ENCODE measurements around the gene H2BK1.

H2BK1 gene

GRCh38 chr7:151210087-151210854 lies at the start of gene H2BK1:
Gene H2BK1, minus strand, starts transcription at chr7:151210488. Its CDS starts 170 bp downstream, at chr7:151210318.
- no peak for DNase-seq (ENCODE audit: low read depth)

DNA sequence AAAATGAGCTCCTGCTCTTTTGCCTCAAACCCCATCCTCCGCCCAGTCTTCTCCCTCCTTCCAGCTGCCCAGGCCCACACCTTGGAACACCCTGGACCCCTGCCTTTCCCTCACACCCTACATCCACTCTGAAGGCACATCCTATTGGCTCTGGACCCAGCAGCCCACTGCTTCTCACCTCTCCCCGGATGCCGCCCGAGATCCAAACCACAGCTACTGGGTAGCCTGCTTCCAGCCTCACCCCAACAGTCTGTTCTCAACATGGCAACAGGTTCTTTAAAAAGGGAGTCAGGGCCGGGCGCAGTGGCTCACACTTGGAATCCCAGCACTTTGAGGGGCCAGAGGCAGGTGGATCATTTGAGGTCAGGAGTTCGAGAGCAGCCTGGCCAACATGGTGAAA lies 47.7 kb upstream of the H2BK1 start:
- DNase-seq (ENCODE audit: low read depth): no peak

DNA sequence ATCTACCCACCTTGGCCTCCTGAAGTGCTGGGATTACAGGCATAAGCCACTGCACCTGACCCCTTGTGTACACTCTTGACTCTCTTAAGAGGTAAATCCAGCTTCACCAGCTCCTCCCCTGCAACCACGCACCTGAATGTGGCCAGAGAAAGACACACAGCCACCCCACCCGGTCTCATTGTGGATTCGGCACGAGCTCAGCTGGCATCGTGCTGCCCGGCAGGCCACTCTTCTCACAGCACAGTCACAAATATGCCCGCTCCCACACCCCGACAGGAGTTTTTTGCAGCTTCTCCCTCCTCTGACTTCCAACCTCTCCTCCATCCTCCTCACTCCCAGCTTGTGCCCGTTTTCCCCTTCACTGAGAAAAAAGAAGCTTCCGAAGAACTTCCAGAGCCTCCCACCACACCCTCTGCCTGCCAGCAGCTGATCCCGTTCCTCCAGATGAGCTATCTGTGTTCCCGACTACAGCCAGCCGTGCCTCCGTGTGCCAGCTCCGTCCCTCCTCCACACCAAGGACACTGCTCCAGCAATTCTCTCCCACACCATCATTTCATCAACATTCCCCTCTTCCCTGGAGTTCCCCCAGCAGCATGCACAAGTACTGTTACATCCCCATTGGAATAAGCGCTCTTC lies 46.2 kb upstream of the H2BK1 start:
- no peak for DNase-seq (ENCODE audit: low read depth)

DNA sequence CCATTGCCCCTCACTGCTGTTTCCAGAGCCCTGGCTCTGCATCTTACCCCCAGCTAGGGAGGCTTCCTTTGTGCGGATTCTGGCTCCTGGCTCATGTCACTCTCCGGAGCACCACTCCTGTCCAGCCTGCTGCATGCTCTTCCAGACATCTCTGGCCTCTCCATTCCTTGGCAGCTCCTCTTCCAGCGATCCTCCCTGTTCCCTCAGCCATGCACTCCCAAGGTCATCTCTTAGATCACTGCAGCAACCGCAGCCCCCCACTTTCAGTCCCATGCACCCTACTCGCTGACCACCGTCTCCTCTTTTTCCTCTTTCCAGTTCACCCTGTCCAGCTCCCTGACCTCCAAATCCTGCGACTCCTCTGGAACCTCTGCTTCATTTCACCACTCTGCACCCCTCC lies 45.1 kb upstream of the H2BK1 start:
- no peak for DNase-seq (ENCODE audit: low read depth)

- DNase-seq (ENCODE audit: low read depth): no peak
Measured at GRCh38 chr7:151254851-151255250, 44.6 kb upstream of the H2BK1 start.

DNA sequence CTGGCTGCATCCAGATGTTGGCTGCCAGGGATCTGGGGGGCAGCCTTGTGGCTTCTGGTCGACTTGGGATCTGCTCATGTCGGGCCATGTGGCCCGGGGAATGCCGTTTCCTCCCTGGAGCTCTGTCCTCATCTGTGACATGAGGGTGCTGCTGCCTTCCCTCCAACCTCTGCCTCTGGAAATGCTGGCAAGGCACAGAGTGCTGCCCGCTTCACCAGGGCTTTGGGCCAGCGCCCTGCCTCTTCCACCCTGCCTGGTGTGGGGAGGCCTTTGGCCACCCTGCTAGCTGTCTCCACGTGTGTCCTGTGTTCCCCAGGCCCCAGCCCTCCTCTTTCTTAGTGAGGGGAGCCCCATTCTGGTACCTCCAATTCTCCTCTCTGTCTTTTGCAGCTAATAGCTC lies 44.0 kb upstream of the H2BK1 start:
- no peak for DNase-seq (ENCODE audit: low read depth)

DNA sequence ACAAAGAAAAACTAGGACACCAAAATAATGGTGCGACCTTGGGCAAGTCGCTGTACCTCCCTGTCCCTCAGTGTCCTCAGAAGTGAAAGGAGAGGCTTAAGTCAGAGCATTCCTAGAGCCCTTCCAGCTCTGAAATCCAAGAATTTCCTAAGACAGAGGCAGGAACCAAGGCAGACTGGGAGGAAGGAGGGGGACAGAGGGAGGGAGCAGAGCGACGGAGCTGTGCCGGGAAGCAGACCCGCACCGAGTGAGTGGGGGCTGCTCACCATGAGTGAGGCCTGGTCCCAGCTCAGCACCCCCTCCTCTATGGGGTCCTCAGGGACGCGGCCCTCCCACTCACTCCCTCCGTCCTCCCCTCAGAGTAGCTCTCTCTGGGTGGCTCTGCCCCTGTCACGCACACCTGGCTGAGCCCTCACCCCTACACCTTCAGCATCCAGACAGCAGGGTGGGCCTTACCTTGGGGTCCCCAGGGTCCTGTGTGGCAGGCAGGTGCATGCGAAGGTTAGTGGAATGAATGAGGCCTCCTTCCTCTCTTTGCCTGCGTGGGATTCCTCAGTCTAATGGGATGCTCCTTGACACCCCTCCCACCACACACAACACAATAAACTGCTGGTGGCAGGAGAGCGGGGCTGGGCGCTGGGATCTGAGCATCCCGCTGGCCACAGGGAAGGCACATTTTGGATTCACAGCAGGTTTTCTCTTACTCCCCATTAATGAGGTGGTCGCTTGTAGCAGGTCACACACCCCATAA lies 42.8 kb upstream of the H2BK1 start:
- no peak for DNase-seq (ENCODE audit: low read depth)

DNA sequence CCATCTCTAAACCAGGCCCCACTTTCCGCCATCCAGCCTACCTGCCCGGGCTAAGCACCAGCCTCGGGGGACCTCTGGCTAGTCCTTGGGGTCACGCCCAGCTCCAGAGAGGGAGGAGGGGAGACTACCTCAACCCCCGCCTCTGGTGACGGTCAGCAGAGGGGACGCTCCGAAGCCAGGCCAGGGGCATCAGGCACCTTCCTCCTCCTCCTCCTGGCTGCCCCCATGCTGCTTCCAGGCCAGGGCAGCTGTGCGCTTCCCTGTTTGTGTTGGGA lies 42.2 kb upstream of the H2BK1 start:
- DNase-seq (ENCODE audit: low read depth): no peak

DNA sequence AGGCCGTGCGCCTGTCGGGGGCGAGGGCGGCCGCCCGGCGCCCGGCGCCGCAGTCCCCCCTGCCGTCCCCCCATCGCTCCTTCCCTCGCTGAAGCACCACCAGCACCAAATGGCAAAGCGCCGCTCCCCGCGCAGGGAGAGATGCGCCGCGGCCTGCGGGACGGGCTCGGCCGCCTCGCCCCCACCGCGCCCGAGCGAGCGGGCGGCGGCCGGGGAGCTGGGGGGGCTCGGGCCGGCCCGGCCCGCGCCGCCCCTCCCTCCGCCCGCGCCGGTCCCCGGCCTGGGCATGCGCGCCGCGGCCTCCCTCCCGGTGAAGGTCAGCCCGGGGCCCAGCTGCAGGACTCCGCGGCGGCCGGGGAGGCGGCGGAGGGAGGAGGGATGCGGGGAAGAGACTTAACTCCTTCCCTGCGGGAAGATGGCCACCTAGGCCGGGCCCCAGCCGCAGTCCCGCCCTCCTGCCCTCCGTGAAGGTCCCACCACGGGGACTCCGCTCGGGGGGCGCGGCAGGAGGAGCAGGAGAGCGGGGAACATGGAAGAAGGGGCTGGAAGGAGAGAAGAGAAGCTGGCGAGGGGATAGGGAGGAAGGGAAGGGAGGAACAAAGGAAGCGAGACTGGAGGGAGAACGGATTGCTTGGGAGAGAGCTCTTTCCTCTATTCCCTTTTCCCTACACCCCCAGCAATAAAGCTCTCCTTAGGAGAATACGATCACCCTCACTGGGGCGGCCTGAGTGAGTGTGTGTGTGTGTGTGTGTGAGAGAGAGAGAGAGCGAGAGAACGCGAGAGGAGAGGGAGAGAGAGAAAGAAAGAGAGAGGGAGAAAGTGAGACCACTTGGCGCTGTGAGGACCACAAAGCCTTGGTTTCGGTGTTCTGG lies 41.6 kb upstream of the H2BK1 start:
- DNase-seq (ENCODE audit: low read depth): no peak

- DNase-seq (ENCODE audit: low read depth): no peak
Measured at GRCh38 chr7:151251328-151251688, 41.0 kb upstream of the H2BK1 start.

GRCh38 chr7:151250181-151251132 lies 40.2 kb upstream of the H2BK1 start:
- DNase-seq (ENCODE audit: low read depth): no peak

- no peak for DNase-seq (ENCODE audit: low read depth)
Measured at GRCh38 chr7:151249732-151250072, 39.4 kb upstream of the H2BK1 start.

DNA sequence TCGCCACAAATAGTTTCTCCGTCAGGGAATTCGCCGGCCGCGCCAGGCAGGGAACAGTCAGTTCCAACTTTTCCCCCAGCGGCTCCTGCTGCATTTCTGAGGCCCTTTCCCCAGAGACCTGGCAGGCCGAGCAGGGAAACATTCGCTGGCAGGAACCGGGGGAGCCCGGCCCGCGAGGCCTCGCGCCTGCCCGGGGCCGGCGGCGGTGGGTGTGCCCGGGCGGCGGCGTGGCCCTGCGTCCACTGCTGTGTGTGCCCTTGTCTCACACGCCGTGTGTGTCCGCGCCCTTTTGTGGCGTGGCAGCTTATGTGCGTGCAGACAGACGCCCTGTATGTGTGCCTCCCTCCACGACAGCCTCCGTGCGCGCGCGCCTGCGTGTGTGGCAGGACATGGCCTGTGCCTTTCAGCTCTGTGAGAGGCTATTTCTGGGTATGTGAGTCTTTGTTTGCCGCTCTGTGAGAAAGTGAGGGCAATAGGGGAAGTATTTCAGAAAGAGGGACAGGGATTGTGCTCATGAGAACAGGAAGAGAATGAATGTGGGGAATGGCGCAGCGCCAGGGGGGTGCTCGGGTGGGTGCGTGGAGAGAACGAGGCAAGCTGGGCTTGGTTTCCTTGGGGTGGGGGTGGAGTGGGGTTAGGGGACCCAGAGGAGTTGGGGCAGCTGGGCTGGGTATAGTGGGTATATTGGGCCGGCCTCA lies 38.9 kb upstream of the H2BK1 start:
- no peak for DNase-seq (ENCODE audit: low read depth)

DNA sequence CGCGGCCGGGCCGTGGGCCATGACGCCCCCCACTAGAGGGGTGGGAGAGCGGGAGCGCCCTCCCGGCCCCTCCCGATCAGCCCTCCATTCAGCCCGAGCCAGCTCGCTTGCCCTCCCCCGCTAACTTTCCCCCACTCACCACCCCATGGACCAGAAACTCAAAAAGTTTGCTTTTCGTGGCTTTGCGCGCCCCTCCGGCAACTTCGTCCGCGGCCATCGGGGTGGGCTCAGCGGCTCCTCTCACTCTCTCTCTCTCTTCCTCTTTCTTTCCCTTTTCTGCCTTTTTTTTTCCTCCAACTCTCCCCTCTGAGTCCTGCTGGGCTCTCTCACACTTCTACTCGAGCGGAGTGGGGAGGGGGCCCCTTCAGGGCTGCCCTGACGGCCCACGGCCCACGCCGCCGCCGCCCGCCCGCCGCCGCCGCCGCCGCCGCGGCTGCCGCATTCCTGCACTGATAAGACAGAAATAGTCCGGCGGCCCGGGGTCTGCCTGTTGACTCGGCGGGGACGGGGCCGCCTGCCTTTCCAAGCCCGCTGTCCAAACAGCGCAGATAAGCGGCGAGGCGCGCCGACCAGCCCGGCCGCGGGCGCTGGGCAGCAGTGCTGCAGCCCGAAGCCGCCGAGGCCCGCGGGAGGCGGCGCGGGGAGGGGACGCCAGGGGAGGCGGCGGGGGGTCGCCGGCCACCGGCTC lies 38.2 kb upstream of the H2BK1 start, which contains the start of gene SMARCD3:
Gene SMARCD3 (minus strand): TSS at position 349 of the 688 bp plus-strand sequence. CDS start 132 bp downstream, at position 217.
- no peak for DNase-seq (ENCODE audit: low read depth)

DNA sequence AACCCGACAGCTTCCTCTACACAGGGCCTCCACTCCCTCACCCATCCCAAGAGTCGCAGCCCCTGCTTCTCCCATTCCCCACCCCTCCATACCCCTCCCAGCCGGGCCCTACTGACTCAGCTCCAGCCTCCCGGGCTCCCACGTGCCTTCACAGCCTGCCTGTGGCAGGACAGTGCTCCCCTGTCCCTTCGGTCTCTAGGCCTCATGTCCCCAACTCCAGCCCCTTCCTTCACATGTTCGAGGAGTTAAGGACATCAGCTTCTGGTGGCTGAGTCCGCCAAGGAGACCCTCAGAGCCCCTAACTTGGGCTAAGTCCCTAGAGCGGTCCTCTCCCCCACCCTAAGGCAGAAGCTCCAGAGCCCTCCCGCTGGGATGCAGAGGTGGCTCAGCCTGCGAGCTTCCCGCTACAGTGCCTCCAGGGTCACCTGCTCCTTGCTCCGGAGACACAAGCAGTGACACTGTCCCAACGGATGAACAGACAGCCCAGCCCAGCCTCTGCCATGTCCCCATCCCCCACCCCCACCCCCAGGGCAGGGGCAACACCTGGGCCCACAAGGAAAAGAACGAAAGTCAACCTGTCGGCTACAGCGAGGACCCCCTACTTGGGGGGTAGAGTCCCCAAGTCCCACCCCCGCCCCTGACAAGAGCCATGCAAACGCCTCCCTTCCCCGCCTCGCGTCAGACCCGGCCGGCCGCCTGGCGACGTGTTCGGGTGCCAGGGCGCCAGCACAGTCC lies 37.5 kb upstream of the H2BK1 start:
- no peak for DNase-seq (ENCODE audit: low read depth)

DNA sequence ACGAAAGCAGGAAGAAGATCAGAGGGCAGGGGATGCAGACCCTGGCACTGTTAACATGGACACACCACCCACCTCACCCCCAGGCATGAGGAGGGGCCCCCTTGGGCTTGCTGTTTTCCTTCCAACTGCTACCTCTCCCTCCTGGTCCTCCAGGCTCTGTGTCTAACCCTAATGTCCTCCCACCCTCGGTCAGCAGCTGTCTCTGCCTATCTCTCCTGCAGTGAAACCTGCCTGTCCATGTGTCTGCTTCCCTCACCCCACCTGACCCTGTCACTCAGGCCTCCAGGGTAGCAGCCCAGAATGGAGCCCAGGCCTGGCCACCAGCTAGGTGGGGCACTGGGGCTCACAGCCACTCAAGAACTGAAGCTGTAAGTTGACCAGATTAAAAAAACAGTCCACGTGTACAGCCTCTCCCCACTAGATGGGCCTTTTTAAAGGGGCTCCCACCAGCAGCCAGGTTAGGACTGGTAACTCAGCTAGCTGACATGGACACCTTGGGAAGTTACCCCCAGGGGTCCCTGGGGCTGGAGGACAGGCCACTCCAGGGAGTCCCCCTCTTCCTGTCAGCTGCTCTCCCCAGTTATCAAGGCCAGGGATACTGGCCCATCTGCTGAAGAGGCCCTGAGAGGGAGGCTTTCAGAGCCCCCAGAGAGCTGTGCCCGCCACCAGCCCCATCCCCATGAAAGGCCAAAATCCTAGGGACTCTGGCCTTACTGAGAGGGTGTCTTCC lies 36.7 kb upstream of the H2BK1 start:
- no peak for DNase-seq (ENCODE audit: low read depth)

- DNase-seq (ENCODE audit: low read depth): no peak
Measured at GRCh38 chr7:151246102-151246850, 36.0 kb upstream of the H2BK1 start.

All from activated T-cell treated with anti-CD3 and anti-CD28 coated beads for 24 hours (primary cell).